Loucy (cell line): ENCODE results near the gene TDRD7.

Experiments used
- CTCF ChIP-seq: fragments of 200-600 bp; sonication (generic); conservative IDR thresholded peaks from 2 replicates; pipeline ENCODE4 v1.5.1; 2014; ENCODE audit warnings: mild to moderate bottlenecking, antibody characterized with exemption, low read length
- EZH2phosphoT487 ChIP-seq: fragments of 200-600 bp; IDR thresholded peaks from 2 replicates; pipeline ENCODE4 v1.6.1; 2018; ENCODE audit warnings: antibody characterized with exemption, mild to moderate bottlenecking, moderate library complexity, borderline replicate concordance

GRCh38 chr9:97515662-97516061 lies 103.8 kb downstream of the TDRD7 start:
- TF ChIP-seq CTCF (no peak), EZH2phosphoT487 (no peak)
